Measurements from ENCODE around the gene CTU2.

GRCh38 chr16:88764080-88764479 lies 57.8 kb downstream of the CTU2 start:
- no peak for TF ChIP-seq GATA3 (IDR thresholded peaks at IDR 0.05; ENCODE audit: low read depth, low read length)
- no peak for TF ChIP-seq GATA2 (IDR thresholded peaks at IDR 0.05; ENCODE audit: low read depth, low read length)

Data from SH-SY5Y (cell line).